ENCODE results near the gene IRAK3.

DNA sequence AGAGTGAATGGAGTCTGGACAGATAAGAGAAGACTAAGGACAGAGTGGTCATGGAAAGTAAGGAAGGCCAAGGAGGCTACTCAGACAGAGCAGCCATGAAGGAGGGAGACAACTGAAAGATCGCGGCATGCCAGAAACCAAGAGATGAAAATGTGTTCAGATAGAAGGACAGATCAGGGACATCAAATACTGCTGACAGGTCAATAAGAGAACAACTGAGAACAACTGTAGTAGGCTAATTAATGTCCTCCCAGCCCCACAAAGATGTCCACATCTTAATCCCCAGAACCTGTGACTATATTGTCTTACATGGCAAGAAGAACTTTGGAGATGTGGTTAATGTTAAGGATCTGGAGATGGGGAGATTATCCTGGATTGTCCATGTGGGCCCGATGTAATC is 98.3 kb downstream of the IRAK3 start:
- TF ChIP-seq, protein P1, sequence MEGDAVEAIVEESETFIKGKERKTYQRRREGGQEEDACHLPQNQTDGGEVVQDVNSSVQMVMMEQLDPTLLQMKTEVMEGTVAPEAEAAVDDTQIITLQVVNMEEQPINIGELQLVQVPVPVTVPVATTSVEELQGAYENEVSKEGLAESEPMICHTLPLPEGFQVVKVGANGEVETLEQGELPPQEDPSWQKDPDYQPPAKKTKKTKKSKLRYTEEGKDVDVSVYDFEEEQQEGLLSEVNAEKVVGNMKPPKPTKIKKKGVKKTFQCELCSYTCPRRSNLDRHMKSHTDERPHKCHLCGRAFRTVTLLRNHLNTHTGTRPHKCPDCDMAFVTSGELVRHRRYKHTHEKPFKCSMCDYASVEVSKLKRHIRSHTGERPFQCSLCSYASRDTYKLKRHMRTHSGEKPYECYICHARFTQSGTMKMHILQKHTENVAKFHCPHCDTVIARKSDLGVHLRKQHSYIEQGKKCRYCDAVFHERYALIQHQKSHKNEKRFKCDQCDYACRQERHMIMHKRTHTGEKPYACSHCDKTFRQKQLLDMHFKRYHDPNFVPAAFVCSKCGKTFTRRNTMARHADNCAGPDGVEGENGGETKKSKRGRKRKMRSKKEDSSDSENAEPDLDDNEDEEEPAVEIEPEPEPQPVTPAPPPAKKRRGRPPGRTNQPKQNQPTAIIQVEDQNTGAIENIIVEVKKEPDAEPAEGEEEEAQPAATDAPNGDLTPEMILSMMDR (IDR thresholded peaks at IDR 0.05), result no peak
- TF ChIP-seq POLR2A (IDR thresholded peaks at IDR 0.05), result no peak
